Measurements from ENCODE around the gene RPP25L.

GRCh38 chr9:34647651-34648050 lies 35.8 kb upstream of the RPP25L start:
- TF ChIP-seq CTCF (conservative IDR thresholded peaks at IDR 0.05 in 1 of 2, IDR thresholded peaks at IDR 0.05 in 1 of 2; ENCODE audit: low read depth in 1 of 2, low read length in 2 of 2) (no peak), EZH2 (IDR thresholded peaks at IDR 0.05; ENCODE audit: low read length, missing control alignments) (no peak)

Measured in fibroblast of lung (primary cell).